ENCODE measurements around the gene MCCD1. TPM values are rescaled to one million over a fixed set of nuclear protein-coding genes. Genes with fewer than 3 reads are reported as not detected.

The MCCD1 gene
- total RNA-seq, 1 donor from 2014 or later = not detected

DNA sequence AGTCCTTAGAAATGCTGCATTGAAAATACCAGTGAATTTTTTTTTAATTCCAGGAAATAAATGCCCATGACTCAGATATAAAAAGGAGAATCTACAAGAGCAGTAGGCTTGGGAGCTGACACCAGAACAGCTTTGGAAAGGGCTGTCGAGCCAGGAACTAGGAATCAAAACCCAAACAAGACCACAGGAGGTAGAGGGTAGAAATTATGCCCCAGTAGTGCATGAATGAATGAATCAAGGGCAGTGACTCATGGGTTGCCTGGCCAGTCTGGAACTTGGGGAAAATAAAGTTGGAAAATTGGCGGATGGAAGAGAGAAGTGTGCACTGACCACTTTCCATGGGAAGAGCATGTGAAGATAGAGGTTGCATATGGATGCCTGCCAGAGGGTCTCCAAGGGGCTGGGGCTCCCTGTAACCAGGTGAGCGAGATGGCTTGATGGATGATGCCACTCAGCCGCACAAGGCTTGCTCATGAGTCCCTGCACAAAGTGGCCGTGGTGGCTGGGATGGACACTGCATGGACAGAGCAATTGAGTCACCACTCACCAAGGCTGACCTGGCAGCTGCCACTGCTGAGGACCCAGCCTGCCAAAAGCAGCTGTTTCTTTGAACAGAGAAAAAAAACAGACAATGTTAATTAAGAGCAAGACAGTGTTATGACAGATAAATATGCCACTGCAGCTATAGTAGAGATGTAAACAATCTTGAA, 15.2 kb upstream of the MCCD1 start:
- no peak for DNase-seq

DNA sequence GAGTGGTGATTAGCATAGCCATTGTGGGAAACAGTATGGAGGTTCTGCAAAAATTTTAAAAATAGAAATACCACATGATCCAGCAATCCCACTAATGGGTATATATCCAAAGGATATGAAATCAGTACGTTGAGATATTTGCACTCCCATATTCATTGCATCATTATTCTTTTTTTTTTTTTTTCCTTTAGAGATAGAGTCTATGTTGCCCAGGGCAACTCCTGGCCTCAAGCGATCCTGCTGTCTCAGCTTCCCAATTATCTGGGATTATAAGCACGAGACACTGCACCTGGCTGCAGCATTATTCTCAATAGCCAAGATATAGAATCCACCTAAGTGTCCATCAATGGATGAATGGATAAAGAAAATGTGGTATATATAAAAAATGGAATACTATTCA, 6.9 kb upstream of the MCCD1 start:
- DNase-seq = no peak

GRCh38 chr6:31525553-31525931, 3.2 kb upstream of the MCCD1 start:
- no peak for DNase-seq

DNA sequence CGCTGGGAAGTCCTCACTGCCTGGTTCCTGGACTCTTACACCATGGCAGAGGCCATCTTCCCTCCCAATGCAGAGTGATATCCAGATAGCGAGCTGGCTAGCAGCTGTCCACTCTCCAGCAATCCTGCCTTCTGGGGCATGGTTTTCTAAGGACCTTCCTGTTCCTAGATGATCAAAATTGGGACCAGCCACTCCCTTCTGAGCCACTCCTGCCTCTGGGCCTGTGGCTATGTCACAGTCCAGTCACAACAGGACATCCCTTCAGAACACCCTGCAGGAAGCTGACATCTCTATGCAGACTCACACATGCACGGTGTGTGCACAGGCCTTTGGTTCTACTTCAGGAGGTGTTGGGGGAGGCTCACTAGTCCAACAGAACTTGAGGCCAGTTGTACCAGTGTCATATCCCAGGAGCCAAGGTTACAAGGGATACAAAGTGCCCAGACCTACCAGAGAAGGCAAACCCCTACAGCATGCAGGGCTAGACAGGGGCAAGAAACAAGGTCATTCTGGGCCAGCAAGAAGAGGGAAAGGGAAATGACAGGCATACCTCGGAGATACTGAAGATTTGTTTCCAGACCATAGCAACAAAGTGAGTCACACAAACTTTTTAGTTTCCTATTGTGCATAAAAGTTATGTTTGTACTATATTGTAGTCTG, 2.7 kb upstream of the MCCD1 start:
- DNase-seq = peak; percentile 86

DNA sequence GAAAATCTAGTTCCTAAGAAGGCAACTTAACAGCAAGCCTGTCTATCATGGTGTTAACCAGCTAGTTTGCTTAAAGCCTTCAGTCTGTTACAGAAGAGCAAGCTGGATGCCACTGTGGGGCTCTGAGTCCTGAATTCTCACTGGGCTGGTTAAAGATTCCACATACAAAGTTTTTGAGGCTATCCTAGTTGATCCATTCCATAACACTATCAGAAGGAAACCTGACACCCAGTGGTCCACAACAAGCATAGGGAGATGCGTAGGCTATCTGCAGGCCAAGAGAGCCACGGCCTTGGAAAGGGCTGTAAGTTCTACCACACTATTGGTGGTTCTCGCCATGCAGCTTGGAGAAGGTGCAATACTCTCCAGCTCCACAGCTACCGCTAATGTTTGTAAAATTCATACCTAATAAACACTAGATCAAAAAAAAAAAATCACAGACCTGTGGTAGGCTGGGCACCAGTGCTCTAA, 420 bp upstream of the MCCD1 start:
- no peak for DNase-seq

DNA sequence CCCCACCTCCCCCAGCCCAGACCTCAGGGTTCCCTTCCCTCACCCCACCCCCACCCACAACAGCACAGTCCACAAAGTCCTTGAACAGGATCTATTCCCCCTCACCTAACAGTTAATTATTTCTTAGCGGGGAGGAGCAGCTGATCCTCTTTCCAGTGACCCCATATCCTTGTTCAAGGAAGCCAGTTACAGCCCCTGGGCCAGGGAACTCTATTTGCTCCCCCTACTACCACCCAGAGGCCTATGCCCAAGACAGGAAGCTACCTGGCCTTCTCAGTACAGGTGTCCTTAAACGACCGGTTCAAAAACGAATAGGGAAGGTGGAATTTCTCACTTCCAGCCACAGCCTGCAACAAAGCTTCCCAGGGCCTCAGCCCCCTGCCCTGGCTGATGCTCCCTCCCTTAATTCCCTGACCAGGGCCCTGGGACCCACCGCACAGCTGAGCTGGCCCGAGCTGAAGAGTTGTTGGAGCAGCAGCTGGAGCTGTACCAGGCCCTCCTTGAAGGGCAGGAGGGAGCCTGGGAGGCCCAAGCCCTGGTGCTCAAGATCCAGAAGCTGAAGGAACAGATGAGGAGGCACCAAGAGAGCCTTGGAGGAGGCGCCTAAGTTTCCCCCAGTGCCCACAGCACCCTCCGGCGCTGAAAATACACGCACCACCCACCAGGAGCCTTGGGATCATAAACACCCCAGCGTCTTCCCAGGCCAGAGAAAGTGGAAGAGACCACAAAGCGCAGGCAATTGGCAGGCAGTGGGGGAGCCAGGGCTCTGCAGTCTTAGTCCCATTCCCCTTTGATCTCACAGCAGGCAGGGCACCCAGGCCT, 778 bp downstream of the MCCD1 start:
- DNase-seq = no peak

DNA sequence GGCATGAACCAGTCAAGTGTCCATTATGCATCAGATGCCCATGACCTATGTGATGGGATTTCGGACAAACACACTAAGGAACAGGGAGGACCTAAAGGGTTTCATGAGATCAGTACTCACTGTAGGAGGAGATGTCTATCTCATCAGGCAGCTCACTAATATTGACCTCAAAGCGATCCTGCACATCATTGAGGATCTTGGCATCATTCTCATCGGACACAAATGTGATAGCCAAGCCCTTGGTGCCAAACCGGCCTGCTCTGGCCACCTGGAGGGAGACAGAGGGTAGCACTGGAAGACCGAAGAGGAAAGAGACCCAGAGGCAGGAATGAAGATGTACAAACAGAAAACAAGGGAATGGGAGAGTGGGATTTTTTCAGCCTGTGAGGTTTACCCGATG, 1.9 kb downstream of the MCCD1 start:
- no peak for DNase-seq

GRCh38 chr6:31531162-31531561, 2.4 kb downstream of the MCCD1 start:
- no peak for DNase-seq

GRCh38 chr6:31531771-31532643, 3.2 kb downstream of the MCCD1 start:
- DNase-seq = no peak

DNA sequence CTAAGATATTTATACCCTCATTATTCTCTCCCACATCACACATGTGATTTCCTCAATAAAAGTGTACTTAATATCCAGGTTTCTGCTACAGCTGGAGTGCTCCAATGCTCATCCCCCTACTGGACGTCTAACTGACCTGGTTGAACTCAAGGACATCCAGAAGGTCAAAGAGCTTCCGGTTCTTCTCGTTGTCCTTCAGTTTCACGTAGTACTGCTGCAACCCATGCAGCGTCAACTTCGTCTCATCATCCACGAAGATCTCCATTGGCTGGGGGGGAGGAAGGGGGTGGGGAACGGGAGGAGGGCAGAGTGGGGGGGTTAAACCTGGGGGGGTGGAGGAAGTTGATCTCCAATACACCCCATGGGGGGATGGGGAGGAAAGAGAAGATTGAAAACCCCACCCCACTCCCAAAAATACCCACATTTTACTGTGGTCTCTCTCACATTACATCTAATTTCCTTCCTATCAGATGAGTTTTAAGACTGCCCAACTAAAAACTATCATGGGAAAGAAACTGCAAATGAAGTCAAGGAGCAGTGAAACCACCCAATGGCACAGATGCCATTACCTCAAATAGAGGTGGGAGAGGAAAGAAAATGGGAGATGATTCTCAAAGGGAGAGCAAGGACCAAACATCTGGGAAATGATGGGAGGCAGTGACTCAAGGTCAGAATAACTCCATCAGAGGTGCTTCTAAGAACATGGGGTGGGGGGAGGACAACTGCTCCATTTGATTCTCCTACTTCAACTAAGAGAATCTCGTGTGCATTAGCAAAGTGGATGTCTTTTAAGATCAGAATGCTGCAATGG, 4.1 kb downstream of the MCCD1 start:
- no peak for DNase-seq

DNA sequence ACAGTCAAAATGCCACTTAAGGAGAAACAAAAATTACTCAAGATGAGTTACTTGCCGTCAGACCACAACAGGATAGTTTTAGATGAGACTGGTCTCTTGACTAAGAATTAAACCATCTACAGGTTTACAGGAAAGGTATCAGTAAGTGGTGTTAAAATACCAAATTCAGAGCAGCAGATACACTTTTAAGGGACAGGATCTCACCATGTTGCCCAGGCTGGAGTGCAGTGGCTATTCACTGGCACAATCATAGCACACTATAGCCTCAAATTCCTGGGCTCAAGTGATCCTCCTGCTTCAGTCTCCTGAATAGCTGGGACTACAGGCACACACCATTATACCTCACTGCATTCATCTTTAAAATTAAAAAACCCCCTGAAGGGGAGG, 4.7 kb downstream of the MCCD1 start:
- no peak for DNase-seq

DNA sequence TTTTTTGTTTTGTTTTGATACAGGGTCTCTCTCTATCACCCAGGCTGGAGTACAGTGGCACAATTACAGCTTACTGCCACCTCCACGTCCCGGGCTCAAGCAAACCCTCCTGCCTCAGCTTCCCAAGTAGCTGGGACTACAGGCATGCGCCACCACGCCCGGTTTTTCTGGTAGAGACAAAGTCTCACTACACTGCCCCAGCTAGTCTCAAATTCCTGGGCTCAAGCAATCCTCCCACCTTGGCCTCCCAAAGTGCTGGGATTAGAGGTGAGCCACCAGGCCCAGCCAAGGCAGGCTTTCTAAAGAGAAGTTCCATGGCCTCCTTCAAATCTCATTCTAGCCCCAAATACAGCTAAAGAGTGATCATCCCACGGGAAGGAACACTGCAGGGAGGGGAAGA, 5.2 kb downstream of the MCCD1 start:
- no peak for DNase-seq

DNA sequence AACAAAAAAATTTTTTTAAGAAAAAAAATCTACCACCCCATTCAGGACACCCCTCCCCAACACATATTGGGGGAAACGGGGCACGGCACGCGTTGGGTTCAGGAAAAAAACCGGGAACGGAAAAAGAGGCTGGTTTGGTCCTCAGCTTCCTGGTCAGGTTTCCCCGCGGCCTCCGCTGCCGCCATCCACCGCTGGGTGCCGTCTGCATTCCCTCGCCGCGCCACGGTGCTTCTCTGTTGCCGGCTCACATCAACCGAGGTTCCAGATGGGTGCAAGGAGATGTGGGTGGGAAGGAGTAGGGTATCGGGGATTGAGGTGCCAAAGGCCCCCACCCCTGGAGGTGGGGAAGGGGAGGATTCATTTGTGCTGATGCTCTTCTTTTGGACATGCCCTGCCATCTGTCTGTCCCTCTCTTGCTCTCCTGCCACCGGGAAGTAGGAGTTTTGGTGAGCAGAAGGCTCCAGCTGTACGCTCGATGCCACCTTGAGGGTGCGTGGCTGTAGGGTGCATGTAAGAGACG, 5.8 kb downstream of the MCCD1 start:
- DNase-seq = no peak

DNA sequence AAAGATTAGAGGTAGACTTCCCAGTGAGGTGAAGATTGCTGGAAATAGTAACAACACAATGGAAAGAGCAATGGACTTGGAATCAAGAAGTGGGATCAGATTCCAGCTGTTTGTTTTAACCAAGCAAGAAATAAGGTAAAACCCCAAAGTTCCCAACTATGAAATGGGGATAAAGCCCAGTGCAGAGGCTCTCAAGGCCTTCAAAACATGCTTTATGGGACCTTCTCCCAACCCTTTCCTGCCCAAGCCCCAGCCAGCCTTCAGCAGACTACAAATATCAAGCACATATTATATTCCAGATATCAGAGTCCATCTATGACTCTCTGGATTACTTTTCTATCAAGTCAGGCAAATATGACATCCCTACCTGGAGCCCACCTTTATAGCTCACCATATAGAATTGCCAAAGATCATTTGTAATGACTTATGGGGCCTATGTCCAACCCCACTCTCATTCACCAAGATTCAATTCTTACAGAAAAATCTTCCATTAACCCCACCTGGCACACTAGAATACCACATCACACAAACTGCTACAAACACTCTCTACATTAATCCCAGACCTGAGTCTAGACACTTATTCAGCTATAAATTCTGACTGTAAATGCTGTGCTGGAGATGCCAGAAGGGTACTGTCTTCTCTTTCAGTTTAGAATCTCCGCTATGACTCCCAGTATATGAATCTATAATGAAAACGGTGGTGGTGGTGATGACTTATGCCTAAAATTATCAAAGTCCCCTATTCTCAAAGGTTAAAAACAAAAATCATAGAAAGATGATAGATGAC, 7.0 kb downstream of the MCCD1 start:
- DNase-seq = no peak

- no peak for DNase-seq
Observed at GRCh38 chr6:31538805-31539400, 10.1 kb downstream of the MCCD1 start.

DNA sequence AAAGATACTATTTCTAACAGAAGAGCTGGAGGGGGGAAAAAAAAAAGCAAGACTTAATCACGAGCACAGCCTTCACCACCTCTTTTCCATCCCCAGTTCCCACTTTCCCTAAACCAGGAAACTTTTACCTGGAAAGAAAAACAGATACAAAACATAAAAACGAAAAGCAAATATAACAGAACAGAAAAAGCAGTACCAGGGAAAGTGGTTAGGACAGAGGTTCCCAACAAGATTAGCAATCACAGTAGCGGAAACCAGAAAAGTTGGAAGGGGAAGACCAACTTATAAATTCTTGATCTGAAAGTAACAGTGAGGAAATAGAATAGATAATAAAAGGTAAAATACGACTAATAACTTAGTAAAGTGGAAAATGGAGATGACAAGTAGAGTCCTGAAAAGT, 11.9 kb downstream of the MCCD1 start:
- DNase-seq = no peak

DNA sequence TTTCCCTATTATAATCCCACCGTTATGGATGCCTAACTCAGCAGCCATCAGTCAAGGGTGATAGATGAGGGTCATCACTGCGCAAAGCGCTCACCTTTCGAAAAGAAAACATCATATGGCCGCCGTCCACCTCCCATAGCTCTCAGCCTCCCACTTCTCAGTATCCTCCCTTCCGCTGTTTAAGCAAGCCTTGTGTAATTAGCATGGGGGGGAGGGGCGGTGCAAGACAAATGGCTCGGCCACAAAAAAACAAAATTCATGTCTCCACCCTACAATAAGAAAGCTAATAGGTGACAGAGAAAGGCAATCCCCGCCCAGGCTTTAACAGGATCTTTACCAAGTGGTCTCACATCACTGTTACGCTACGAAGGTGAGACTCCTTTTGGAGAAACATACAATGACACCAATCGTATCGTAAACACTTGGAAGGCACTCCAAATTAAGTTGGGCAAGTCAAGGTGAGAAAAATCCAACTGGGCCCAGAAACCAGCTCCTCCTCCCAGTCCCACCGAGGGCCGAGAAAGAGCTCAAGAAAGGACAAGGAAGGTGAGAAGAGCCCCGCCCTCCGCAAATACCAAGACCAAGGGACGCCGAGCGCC, 12.4 kb downstream of the MCCD1 start:
- peak; percentile 63 for DNase-seq

- peak; percentile 98 for DNase-seq
Observed at GRCh38 chr6:31541658-31542521, 13.1 kb downstream of the MCCD1 start, which contains the start of gene DDX39B. Gene DDX39B (minus strand): TSS chr6:31542003. CDS start chr6:31540532, 1,471 bp downstream.

DNA sequence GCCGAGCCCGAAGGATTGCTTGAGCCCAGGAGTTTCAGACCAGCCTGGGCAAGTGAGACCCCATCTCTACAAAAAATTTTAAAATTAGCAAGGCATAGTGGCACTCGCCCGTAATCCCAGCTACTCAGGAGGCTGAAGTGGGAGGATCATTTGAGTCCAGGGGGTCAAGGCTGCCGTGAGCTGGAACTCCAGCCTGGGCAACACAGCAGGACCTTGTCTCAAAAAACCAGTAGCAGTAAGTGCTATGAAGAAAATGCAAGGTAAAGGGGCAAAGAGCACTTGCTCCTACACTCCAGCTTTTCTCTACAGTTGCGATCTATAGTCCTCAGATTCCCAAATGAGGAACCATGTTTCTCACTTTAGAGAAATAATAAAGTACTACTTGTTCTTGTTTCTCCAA, 14.9 kb downstream of the MCCD1 start:
- no peak for DNase-seq
